GM20431 (cell line): ENCODE measurements around the gene CCDC144A.
"Not testable (repeated sequence)": the region's sequence is repeated elsewhere in the genome, so short reads cannot be mapped to it uniquely, and the experiment has no call there.

Experiments
- in situ Hi-C: fragments of 300-500 bp; cut with MseI, MboI; formaldehyde crosslinking; loops from one replicate; pipeline ENCODE4 v1.15.0; 2020; ENCODE audit warnings: low sequenced_read_pairs; ENCODE audit not compliant: unreplicated experiment

CCDC144A gene, protein sequence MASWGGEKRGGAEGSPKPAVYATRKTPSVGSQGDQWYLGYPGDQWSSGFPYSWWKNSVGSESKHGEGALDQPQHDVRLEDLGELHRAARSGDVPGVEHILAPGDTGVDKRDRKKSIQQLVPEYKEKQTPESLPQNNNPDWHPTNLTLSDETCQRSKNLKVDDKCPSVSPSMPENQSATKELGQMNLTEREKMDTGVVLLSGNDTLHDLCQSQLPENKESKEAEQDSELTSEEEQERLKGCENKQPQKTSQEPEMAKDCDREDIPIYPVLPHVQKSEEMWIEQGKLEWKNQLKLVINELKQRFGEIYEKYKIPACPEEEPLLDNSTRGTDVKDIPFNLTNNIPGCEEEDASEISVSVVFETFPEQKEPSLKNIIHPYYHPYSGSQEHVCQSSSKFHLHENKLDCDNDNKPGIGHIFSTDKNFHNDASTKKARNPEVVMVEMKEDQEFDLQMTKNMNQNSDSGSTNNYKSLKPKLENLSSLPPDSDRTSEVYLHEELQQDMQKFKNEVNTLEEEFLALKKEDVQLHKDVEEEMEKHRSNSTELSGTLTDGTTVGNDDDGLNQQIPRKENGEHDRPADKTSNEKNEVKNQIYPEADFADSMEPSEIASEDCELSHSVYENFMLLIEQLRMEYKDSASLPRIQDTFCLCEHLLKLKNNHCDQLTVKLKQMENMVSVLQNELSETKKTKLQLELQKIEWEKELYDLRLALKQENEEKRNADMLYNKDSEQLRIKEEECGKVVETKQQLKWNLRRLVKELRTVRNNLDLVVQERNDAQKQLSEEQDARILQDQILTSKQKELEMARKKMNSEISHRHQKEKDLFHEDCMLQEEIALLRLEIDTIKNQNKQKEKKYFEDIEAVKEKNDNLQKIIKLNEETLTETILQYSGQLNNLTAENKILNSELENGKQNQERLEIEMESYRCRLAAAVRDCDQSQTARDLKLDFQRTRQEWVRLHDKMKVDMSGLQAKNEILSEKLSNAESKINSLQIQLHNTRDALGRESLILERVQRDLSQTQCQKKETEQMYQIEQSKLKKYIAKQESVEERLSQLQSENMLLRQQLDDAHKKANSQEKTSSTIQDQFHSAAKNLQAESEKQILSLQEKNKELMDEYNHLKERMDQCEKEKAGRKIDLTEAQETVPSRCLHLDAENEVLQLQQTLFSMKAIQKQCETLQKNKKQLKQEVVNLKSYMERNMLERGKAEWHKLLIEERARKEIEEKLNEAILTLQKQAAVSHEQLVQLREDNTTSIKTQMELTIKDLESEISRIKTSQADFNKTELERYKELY (N-terminal part only)

GRCh38 chr17:16689731-16690281, at the start of gene CCDC144A:
TSS of gene CCDC144A (plus strand) at chr17:16690241. CDS start at chr17:16690401, 160 bp downstream.
- in situ Hi-C loops = not testable (repeated sequence)

DNA sequence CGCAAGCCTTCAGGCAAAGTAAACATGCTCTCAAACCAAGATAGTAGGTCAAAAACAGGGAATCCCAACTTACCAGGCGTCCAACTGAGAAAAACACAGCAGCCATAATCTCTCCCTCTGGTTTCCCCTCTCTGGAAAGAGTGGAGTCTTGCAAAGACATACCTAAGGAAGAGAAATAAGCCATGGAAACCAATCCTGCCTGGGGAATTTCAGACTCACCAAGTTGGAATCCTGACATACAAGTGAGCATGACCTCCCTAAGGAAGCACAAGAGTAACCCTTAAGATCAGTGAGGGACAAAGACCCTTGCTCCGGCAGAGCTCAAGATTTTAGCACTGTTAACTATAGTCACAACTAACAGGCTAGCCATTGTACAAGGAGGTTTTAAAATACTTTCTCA, 40.5 kb upstream of the CCDC144A start:
- in situ Hi-C loops = no loop called here

GRCh38 chr17:16652252-16652651, 37.8 kb upstream of the CCDC144A start:
- in situ Hi-C loops = no loop called here

GRCh38 chr17:16652847-16653366, 37.1 kb upstream of the CCDC144A start:
- in situ Hi-C loops = no loop called here

- in situ Hi-C loops = no loop called here
These were observed 36.5 kb upstream of the CCDC144A start, which contains the start of gene ZNF624 for GRCh38 chr17:16653367-16654041. TSS of gene ZNF624 (minus strand) at chr17:16653850.

GRCh38 chr17:16661217-16661616, 28.8 kb upstream of the CCDC144A start:
- in situ Hi-C loops = no loop called here

GRCh38 chr17:16662936-16663335, 27.1 kb upstream of the CCDC144A start:
- in situ Hi-C loops = no loop called here

- in situ Hi-C loops = not testable (repeated sequence)
These were observed 23.5 kb upstream of the CCDC144A start for GRCh38 chr17:16666553-16666906.

DNA sequence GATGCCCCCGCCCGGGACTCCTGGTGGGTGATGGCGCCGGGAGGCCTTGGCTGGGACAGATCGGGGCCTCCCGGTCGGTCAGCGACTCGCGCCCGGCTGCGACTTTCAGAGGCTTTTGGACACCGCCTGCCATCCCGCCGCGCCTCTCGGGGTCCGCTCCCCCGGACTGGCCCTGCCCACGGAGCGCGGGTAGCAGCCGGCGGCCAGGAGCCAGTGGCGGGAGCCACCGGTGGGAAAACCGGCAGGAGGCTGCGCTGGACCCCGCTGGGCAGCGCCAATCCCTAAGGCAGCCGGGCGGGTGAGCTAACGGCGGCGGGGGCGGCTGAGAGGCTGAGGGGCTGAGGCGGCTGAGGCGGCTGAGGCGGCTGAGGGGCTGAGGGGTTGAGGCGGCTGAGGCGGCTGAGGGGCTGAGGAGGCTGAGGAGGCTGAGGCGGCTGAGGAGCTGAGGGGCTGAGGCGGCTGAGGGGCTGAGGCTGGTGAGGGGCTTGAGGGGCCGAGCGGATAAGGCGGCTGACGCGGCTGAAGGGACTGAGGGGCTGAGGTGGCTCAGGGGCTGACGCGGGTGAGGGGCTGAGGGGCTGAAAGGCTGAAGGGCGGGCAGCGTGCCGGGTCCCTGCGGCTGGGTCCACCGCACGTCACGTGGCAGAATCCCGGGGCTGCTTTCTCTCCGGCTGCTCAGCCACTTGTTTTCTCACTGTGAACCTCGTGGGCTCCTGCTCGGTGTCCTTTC, 23.0 kb upstream of the CCDC144A start:
- in situ Hi-C loops = not testable (repeated sequence)

GRCh38 chr17:16676676-16677268, 13.3 kb upstream of the CCDC144A start:
- in situ Hi-C loops = no loop called here

GRCh38 chr17:16683290-16684138, 6.5 kb upstream of the CCDC144A start:
- in situ Hi-C loops = not testable (repeated sequence)

DNA sequence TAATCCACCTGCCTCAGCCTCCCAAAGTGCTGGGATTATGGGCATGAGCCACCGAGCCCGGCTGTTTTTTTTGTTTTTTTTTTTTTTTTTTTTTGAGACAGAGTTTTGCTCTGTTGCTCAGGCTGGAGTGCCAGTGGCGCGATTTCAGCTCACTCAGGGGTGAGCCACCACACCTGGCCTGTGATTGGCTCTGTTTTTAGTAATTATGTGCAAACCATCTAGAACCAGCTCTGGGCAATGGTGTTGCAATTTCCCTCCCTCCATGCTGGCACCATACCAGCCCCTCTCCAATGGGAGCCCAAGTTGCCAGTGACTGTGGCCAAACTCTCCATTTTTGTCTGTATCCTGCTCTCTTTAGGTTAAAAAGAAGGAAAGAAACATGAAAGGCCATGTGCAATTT, 4.0 kb upstream of the CCDC144A start:
- in situ Hi-C loops = not testable (repeated sequence)

DNA sequence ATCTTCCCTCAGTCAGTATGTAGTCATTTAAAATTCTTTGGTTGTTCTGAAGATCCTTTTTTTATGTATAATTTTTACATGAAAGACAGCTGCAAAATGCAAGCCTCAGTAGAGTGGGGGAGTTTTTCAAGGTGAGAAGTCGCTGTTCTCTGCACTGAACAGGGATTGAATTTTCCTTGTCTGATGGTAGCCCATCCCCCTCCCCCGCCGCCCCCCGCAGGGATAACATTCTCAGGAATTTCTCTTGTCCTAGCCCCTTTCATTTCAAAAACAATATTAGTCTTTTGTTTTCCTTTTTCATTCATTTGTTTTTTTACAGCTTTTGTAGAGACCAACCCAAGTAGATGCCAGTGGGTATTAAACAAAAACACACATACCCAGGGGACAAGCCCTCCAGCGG, 2.9 kb upstream of the CCDC144A start:
- in situ Hi-C loops = not testable (repeated sequence)

GRCh38 chr17:16690447-16690846, 406 bp downstream of the CCDC144A start:
- in situ Hi-C loops = not testable (repeated sequence)

DNA sequence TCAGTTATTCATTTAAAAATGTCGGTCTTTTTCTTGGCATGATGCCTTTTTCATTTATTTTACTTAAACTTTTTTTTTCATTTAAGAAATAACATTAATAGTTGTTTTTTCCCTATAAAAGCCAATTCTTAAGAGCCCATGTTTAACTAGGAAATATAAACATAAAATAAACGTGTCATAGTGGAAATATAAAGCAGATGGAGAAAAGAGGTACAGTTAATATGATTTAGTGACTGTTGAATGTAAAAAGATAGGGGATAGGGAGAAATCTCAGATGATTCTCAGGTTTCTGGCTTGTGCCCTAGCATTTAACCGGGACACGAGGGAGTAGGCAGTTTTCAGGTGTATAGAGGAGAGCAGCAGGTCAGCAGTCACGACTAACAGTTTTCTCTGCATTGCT, 7.6 kb downstream of the CCDC144A start:
- in situ Hi-C loops = not testable (repeated sequence)

DNA sequence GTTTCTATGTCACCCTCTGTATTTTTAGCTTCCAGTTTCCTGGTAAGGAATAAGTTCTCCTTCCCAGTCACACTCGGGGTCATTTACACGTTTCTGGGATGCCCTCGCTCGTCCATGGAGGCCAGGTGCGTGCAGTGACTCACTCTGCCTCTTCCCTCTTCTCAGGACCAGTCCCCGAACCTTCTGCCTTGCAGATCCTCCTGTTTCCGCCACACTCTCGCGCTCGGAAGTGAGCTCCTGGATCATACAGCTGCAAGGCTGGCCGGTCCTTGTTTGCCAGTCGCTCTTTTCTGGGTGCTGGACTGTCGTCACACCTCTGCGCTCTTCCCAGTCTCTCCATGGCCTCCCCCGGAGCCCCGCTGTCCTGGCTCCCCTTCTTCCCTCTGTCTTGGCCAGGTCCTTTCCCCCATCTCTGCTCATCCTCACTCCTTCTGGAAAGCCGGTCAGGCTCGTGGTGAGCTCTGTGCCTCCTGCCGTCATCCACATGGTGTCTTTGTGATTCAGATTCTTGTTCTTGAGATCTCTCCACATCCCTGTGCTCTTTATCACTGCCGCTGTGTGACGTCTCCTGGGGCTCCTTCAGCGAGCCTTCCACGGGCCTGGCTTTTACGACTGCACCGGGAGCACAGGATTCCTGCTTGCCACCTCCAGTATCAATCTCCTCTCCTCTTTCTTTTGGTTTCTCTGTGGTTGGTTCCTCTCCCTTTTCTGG, 55.6 kb downstream of the CCDC144A start:
- in situ Hi-C loops = not testable (repeated sequence)

DNA sequence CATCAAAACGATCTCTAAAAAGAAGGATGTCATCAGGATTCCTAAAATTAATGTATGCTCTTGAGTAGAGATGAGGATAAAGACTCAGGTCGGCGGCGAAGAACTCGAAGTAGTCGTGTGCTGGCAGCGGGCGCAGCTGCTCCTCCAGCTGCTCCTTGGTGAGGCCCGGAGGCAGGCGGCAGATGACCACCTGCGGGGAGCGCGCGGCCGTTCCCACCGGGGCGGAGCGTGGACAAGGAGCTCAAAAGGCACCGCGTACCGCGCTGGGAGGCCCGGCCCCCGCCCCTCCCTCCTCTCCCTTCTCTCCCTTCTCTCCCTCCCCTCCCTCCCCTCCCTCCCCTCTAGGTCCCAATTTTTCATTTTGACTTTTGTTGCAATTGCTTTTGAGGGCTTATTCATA, 56.5 kb downstream of the CCDC144A start:
- in situ Hi-C loops = not testable (repeated sequence)
